ENCODE results near the gene DNAH9.

Gene DNAH9

GRCh38 chr17:11610999-11611566, 12.8 kb downstream of the DNAH9 start:
- no peak for DNase-seq (ENCODE audit: low read depth in 2 of 2)

DNA sequence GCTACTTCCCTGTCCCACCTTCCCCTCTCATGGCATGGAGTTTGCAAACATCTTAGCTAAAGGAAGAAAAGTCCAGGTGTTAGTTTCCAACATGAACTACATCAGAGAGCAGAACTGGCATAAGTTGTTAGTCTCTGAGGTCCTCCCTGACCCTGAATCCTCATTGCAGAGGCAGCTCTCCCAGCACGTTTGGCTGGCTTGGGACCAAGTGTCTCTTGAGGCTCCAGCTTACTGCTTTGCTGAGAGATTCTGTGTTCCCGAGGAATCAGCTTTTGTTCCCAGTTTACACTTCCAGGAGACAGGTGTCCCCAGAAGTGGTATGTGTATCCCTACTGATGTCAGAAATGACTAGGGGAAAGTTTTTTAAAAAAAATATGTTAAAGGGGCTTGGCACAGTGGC, 14.7 kb downstream of the DNAH9 start:
- no peak for DNase-seq (ENCODE audit: low read depth in 2 of 2)

- DNase-seq (ENCODE audit: low read depth in 2 of 2), result no peak
Measured at GRCh38 chr17:11618861-11619566, 20.7 kb downstream of the DNAH9 start.

DNA sequence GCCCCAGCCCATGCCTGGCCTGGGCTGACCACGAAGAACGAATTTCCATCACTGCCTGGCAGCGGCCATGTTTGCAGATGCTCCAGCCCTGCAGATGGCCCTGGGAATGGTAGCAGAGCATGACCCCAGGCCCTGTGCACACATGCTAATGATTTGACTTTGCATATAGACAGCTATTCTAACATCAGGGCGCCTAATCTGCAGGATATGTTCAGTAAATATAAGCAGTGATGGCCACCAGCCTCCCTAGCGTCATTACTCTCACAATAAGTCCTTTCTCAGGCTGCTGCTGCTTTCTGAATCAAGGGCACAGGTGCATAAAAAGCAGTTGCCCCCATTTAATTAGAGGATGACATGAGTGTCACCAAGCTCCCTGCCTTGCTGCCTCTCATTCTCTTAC, 24.2 kb downstream of the DNAH9 start:
- DNase-seq (ENCODE audit: low read depth in 2 of 2), result no peak

DNA sequence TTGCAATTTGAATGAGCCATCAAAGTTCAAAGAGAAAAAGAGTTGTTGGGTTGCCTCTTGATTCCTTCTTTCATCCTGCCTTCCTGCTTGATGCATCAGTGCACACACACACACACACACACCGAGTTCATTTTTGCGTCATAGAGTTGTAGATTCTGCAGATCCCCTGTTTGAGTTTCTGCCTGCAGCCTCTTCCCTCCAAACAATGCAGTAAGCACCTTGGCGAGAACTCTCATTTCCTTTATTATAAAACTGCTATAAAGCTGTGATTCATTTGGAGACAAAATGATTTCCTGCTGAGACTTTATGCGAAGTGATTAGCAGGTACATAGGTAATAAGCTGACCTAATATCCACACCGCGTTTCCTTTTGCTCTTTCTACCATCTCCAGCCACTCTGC, 26.7 kb downstream of the DNAH9 start:
- DNase-seq (ENCODE audit: low read depth in 2 of 2), result no peak

GRCh38 chr17:11625878-11626277, 27.6 kb downstream of the DNAH9 start:
- DNase-seq (ENCODE audit: low read depth in 2 of 2), result no peak

- DNase-seq (ENCODE audit: low read depth in 2 of 2), result no peak
Measured at GRCh38 chr17:11627301-11627940, 29.2 kb downstream of the DNAH9 start.

- DNase-seq (ENCODE audit: low read depth in 2 of 2), result no peak
Measured at GRCh38 chr17:11628374-11628773, 30.1 kb downstream of the DNAH9 start.

DNA sequence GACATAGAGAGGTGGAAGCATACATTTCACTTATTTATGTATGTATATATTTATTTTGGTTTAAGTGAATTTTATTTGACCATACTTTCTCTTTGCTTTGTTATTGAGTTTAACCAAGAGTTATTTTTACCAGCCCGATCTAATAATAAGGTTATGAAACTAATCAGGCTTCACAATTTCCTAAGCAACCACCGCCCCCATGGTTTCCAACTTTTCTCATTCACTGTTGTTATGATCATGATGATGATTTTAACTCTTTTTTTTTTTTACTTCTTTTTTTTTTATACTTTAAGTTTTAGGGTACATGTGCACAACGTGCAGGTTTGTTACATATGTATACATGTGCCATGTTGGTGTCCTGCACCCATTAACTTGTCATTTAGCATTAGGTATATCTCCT, 30.6 kb downstream of the DNAH9 start:
- DNase-seq (ENCODE audit: low read depth in 2 of 2), result no peak

- DNase-seq (ENCODE audit: low read depth in 2 of 2), result no peak
Measured at GRCh38 chr17:11636771-11637170, 38.5 kb downstream of the DNAH9 start.

- DNase-seq (ENCODE audit: low read depth in 2 of 2), result no peak
Measured at GRCh38 chr17:11637796-11638195, 39.5 kb downstream of the DNAH9 start.

- DNase-seq (ENCODE audit: low read depth in 2 of 2), result no peak
Measured at GRCh38 chr17:11638700-11639265, 40.5 kb downstream of the DNAH9 start.

DNA sequence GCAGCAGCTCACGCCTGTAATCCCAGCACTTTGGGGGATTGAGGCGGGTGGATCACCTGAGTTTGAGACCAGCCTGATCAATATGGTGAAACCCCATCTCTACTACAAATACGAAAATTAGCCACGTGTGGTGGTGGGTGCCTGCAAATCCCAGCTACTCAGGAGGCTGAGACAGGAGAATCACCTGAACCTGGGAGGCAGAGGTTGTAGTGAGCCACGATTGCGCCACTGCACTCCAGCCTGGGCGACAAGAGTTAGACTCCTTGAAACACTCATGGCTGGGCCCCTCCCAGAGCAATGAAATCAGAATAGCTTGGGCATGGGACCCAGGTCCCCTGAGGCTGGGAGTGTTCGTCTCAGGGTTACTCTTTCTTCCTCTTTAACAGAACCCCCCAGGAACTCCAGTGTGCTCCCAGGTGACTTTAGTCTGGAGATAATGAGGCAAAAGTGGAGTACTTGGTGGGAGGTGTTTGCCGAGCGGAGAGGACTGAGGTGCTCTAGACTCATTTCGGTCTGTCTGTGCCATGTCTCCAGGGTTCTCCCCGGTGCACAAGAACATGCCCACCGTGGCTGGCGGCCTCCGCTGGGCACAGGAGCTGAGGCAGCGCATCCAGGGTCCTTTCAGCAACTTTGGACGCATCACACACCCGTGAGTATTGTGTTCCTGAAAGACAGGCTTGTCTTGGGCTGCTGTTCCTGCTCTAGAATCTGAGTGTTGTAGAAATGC, 41.6 kb downstream of the DNAH9 start:
- no peak for DNase-seq (ENCODE audit: low read depth in 2 of 2)

GRCh38 chr17:11640463-11640814, 42.2 kb downstream of the DNAH9 start:
- DNase-seq (ENCODE audit: low read depth in 2 of 2), result no peak

GRCh38 chr17:11641521-11642275, 43.4 kb downstream of the DNAH9 start:
- no peak for DNase-seq (ENCODE audit: low read depth in 2 of 2)

GRCh38 chr17:11642655-11643054, 44.4 kb downstream of the DNAH9 start:
- no peak for DNase-seq (ENCODE audit: low read depth in 2 of 2)

DNA sequence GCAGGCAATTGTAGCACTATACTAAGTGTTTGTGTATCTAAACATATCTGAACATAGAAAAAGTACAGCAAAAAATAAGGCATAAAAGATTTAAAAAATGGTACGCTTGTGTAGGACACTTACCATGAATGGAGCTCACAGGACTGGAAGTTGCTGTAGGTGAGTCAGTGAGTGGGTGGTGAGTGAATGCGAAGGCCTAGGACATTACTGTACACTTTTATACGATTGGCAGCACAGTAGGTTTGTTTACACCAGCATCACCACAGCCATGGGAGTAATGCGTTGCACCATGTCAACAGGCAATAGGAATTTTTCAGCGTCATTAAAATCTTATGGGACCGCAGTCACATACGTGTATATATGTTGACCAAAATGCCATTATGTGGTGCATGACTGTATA, 45.6 kb downstream of the DNAH9 start:
- no peak for DNase-seq (ENCODE audit: low read depth in 2 of 2)

DNA sequence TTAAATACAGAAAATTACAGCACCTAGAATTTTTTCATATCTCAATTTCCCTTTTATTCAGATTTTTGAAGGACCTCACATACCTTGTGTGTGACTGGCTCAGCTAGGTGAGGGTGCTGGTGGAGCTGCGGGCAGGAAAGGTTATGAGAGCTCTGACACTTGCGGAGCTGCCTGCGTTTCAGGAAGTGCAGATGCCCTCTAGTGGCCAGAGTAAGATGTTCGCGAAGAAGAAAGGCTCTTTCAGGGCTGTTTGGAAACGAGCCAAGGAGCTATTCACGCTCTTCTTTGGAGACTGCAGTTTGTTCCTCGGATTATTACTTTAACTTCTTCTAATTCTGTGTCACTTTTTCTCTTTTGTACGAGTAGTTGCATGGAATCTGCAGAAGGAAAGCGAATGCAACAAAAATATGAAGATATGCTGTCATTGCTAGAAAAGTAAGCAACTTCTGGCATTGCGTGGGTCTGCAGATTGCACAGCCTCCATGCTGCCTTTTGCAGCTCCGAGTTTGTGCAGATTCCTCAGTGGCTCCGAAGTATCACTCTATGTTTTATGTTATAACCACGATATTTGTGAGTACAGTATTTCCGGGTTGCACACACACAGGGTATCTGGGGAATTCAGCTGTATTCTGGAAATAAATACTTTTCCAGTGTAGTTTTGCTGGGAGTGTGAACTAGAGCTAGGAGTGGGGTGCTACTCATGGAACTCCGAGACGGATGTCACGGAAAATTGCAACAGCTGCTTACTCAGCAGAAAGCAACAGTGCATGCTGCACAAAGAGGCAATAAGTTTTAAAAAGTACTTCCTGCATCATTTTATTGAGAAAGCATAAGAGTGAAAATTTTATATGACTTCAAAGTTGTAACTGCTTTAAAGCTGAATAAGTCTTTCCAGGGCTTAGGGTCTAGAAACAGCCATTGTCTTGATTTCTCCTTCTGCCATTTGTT, 46.3 kb downstream of the DNAH9 start:
- peak in 1 of 2 donors; percentile 8 for DNase-seq (ENCODE audit: low read depth in 2 of 2)

GRCh38 chr17:11645426-11645825, 47.2 kb downstream of the DNAH9 start:
- DNase-seq (ENCODE audit: low read depth in 2 of 2), result no peak

- no peak for DNase-seq (ENCODE audit: low read depth in 2 of 2)
Measured at GRCh38 chr17:11651089-11651488, 52.8 kb downstream of the DNAH9 start.

DNA sequence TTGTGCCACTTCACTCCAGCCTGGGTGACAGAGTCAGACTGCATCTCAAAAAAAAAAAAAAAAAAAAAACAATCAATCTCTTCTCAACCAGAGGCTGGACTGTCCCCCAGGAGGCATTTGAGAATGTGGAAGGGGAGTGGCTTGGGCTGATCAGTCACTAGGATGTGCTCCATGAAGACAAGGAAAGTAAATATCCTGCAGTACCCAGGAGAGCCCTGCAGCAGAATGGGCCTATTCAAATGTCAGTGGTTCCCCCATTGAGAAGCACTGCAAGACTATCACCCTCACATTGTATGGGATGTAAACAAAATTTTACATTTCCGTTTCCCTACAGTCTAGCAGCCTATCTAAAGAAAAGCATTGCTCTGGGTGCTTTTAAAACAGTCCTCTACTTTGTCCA, 70.3 kb downstream of the DNAH9 start:
- no peak for DNase-seq (ENCODE audit: low read depth in 2 of 2)

Measured in stimulated activated CD4-positive, alpha-beta T cell treated with anti-CD3 and anti-CD28 coated beads, Interleukin-1b, Interleukin-23, amount 100 ng/mL, for 4 hours (primary cell).